HepG2 (cell line): ENCODE data around the gene PRSS36. TPM values are rescaled to one million over a fixed set of nuclear protein-coding genes. Genes with fewer than 3 reads are reported as not detected.
"Not testable (repeated sequence)": the region's sequence is repeated elsewhere in the genome, so short reads cannot be mapped to it uniquely, and the experiment has no call there.

Experiments
- ZNF329 ChIP-seq: sonication (generic); formaldehyde crosslinking; IDR thresholded peaks from 2 replicates; pipeline ENCODE4 v1.9.0; 2021; ENCODE audit warnings: low read depth, mild to moderate bottlenecking, missing genetic modification reagents
- polyA plus RNA-seq, 8 experiments: library from polyadenylated mRNA; depleted of rRNA in 3 of 8; stranded (reverse) in 7 of 8; unstranded in 1 of 8; fragments of >200 nt; fragmentation: Illumina TruSeq in 4 of 8; extraction: Trizol in 4 of 8; gene quantifications; 2 replicates each; pipeline versions ENCODE4 v1.2.1 to v1.2.3, GENCODE V29; 2011 to 2016; ENCODE audit warnings: low read depth in 4 of 8, missing spikeins in 1 of 8, mixed read lengths in 1 of 8; ENCODE audit not compliant: insufficient read depth in 1 of 8
- total RNA-seq, 5 experiments: library from RNA; depleted of rRNA; stranded (reverse); fragments of >200 nt; fragmentation: Illumina TruSeq; extraction: Trizol; gene quantifications; 2 replicates each; pipeline ENCODE4 v1.2.3, GENCODE V29; 2016; ENCODE audit warnings: low read depth in 1 of 5
- TF ChIP-seq, protein P1 (sequence below), 2 experiments: fragments of 450-650 bp in 1 of 2; sonication (generic) in 1 of 2; formaldehyde crosslinking in 1 of 2; IDR thresholded peaks; 2 replicates each; pipeline versions ENCODE4 v1.6.1 to v1.8.0; 2016 to 2022; ENCODE audit warnings: antibody characterized with exemption in 1 of 2, mild to moderate bottlenecking in 1 of 2, missing genetic modification reagents in 1 of 2

PRSS36 gene
- total and polyA plus RNA-seq, 2 of the 13 experiments (the other 11 are each of a cell fraction or from before 2014, with no cell fraction given) = 1.5 to 2.1 TPM

DNA sequence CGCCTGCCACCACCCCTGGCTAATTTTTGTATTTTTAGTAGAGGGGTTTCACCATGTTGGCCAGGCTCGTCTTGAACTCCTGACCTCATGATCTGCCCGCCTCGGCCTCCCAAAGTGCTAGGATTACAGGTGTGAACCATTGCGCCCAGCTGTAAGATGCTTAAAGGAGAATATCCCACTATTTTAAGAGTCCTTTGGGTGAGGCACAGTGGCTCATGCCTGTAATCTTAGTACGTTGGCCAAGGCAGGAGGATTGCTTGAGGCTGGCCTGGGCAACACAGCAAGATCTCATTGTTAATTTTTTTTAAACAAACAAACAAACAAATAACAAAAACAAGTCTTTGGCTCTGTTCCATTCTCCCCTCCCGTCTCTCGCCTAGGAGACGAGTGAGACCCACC, 8.8 kb downstream of the PRSS36 start (continued):
- 0 out of 2 replicates have a peak, but pooled peaks have one; percentile 42 for TF ChIP-seq ZNF329 (CRISPR knock-in tag)
- TF ChIP-seq, protein P1, sequence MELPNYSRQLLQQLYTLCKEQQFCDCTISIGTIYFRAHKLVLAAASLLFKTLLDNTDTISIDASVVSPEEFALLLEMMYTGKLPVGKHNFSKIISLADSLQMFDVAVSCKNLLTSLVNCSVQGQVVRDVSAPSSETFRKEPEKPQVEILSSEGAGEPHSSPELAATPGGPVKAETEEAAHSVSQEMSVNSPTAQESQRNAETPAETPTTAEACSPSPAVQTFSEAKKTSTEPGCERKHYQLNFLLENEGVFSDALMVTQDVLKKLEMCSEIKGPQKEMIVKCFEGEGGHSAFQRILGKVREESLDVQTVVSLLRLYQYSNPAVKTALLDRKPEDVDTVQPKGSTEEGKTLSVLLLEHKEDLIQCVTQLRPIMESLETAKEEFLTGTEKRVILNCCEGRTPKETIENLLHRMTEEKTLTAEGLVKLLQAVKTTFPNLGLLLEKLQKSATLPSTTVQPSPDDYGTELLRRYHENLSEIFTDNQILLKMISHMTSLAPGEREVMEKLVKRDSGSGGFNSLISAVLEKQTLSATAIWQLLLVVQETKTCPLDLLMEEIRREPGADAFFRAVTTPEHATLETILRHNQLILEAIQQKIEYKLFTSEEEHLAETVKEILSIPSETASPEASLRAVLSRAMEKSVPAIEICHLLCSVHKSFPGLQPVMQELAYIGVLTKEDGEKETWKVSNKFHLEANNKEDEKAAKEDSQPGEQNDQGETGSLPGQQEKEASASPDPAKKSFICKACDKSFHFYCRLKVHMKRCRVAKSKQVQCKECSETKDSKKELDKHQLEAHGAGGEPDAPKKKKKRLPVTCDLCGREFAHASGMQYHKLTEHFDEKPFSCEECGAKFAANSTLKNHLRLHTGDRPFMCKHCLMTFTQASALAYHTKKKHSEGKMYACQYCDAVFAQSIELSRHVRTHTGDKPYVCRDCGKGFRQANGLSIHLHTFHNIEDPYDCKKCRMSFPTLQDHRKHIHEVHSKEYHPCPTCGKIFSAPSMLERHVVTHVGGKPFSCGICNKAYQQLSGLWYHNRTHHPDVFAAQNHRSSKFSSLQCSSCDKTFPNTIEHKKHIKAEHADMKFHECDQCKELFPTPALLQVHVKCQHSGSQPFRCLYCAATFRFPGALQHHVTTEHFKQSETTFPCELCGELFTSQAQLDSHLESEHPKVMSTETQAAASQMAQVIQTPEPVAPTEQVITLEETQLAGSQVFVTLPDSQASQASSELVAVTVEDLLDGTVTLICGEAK (IDR thresholded peaks at IDR 0.05) = not testable (repeated sequence)
- TF ChIP-seq, protein P1 (CRISPR knock-in tag; IDR thresholded peaks at IDR 0.05) = 0 out of 2 replicates have a peak, but pooled peaks have one; percentile 55
